ENCODE results near the gene SUPT6H.

DNA sequence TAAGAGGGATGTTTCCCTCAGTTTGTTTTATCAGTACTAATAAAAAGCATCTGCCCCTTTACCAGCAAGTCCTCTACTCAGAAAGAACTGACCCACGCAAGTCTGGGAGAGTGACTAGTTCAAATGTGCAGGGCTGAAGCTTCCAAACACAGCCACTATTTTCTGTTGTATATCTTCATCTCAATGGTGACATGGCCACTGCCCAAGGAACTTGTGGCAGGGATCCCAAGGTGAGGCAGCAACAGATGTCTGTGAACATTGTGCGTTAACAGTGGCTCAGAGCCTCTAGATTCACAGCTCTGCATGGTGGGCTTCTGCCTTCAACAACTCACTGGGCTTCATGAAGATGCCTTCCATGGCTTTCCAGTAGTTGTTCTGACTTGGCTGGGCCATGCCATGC, 13.3 kb upstream of the SUPT6H start:
- TF ChIP-seq CTCF (conservative IDR thresholded peaks at IDR 0.05; ENCODE audit: low read length) (no peak), EZH2phosphoT487 (IDR thresholded peaks at IDR 0.05; ENCODE audit: borderline replicate concordance, low read depth, low read length) (no peak)

All from OCI-LY7 (cell line).